HUES48 (cell line): ENCODE data around the gene PAX1.

Experiments used
- H3K27ac ChIP-seq: one replicate; pipeline ENCODE4 v1.7.0; 2013; ENCODE audit warnings: low read depth, low read length, inconsistent platforms
- H3K27me3 ChIP-seq: 2 replicates; pipeline ENCODE4 v1.6.1; 2013; ENCODE audit warnings: mild to moderate bottlenecking, low read length; ENCODE audit not compliant: control insufficient read depth, insufficient read depth
- H3K36me3 ChIP-seq: 2 replicates; pipeline ENCODE4 v1.6.1; 2013; ENCODE audit warnings: low read length; ENCODE audit not compliant: control insufficient read depth, insufficient read depth
- H3K4me1 ChIP-seq: 2 replicates; pipeline ENCODE4 v1.6.1; 2013; ENCODE audit warnings: mild to moderate bottlenecking, low read length; ENCODE audit not compliant: control insufficient read depth, insufficient read depth
- H3K4me3 ChIP-seq: 2 replicates; pipeline ENCODE4 v1.5.1; 2013; ENCODE audit warnings: mild to moderate bottlenecking, low read depth, low read length
- H3K9ac ChIP-seq: 2 replicates; pipeline ENCODE4 v1.6.1; 2013; ENCODE audit warnings: mild to moderate bottlenecking, low read depth, low read length, moderate library complexity
- H3K9me3 ChIP-seq: 2 replicates; pipeline ENCODE4 v1.6.1; 2013; ENCODE audit warnings: low read length; ENCODE audit not compliant: control insufficient read depth, insufficient read depth

PAX1 gene

DNA sequence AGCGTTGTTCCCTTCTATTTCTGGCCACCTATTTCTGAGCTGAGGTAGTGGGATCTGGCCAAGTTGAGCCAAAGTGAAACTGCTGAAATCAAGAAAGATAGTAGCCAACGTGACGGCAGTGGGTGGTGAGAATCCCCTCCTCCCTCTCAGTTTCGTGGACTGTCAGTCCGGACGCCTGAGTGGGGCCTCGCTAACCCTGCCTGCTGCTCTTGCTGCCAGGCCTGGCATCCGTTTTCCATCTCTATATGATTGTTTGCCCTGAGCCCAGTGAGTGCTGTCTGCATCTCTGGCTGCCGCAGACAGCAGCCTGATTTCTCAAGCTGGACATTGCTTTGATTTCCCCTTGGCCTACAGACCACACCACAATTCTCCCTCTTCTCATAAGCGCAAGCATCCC lies 23.5 kb upstream of the PAX1 start:
- Histone ChIP-seq H3K27ac (no peak overlapping the region), H3K4me1 (no peaks in the 10 kb centered on the region), H3K4me3 (no peak overlapping the region), H3K9me3 (no peaks in the 10 kb centered on the region), H3K9ac (no peak overlapping the region), H3K36me3 (no peaks in the 10 kb centered on the region), H3K27me3 (no peaks in the 10 kb centered on the region)

DNA sequence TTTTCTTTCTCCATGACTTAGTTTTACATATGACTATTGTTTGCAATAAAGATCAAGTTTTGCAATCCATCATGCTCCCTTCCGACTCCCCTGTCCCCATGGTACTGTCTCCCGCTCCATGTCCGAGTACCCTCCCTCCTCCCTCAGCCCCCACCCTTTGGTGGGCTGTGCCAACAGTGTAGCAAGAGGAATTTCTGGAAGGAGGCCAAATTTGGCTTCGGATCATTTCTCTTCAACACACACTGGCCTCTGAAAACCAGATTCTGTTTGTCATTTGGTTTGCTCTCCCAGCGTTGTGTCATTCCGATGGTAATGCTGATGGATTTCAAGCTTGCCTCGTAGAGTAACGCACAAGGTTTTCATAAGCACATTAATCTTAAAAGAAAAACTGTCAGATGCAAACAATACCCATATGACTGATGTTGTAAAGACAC lies 22.9 kb upstream of the PAX1 start:
- Histone ChIP-seq H3K36me3 (no peaks in the 10 kb centered on the region), H3K9me3 (no peaks in the 10 kb centered on the region), H3K9ac (no peak overlapping the region), H3K4me3 (no peak overlapping the region), H3K27ac (no peak overlapping the region), H3K27me3 (no peaks in the 10 kb centered on the region), H3K4me1 (no peaks in the 10 kb centered on the region)

DNA sequence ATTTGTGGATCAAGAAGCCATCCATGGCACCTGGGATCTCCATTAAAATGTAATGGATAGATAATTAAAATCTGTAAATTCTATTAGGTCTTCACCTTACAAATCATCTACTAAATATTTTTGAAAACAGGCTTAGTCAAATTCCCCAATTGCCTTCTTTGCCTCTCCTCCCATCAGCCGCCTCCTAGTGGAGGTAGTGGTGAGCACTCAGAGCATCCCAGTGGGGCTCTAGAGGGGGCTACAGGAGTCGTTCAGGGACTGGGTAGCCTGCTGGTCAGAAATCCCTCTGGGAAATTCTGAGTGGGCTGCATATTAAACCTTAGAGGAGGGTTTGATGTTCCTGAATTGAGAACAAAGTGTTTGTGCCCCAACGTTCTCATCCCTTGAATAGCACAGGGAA lies 20.8 kb upstream of the PAX1 start:
- H3K27me3 ChIP-seq: no peaks in the 10 kb centered on the region
- H3K4me1 ChIP-seq: no peaks in the 10 kb centered on the region
- no peaks in the 10 kb centered on the region for H3K36me3 ChIP-seq
- no peak overlapping the region for H3K4me3 ChIP-seq
- H3K9ac ChIP-seq: no peak overlapping the region
- H3K27ac ChIP-seq: no peak overlapping the region
- no peaks in the 10 kb centered on the region for H3K9me3 ChIP-seq

DNA sequence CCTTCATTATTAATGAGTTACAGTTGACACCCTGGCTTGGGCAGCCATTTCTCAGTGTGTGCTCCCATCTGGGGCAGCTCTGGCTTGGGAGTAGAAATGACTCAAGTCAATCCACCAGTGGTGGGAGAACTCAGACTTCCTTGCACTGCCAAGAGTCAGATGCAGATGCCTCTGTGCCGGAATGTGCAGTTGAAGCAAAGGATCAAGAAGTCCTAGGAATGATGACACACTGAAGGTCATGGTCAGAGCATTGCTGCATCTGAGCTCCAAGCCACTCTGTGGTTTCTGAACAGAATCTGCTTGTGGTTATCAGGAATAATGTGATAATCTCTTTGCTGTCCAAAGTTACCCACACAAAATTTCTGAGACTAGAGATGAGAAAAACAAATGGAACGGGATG lies 19.5 kb upstream of the PAX1 start:
- Histone ChIP-seq H3K9ac (no peak overlapping the region), H3K36me3 (no peaks in the 10 kb centered on the region), H3K4me1 (no peaks in the 10 kb centered on the region), H3K27ac (no peak overlapping the region), H3K9me3 (no peaks in the 10 kb centered on the region), H3K4me3 (no peak overlapping the region), H3K27me3 (no peaks in the 10 kb centered on the region)

DNA sequence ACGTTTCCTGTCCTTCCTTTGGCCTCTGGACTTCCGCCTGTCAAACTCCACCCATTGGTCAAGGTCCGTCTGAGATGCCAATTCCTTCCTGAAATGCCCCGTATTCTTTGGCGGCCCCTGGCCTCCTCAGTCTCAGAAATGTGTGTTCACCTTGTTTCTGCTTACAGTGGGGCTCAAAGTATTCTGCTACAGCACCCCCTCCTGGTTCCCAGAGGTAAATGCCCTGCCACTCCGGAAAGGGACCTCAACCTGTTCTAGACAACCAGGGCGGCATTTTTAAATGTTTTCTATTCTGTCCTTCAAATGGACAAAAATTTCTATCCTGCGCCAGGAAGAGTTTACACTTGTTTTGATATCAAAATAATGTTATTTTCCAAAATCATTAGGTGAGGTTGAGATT lies 12.1 kb upstream of the PAX1 start:
- Histone ChIP-seq H3K9me3 (no peaks in the 10 kb centered on the region), H3K27me3 (peaks cover 49% of the 10 kb centered on the region)

DNA sequence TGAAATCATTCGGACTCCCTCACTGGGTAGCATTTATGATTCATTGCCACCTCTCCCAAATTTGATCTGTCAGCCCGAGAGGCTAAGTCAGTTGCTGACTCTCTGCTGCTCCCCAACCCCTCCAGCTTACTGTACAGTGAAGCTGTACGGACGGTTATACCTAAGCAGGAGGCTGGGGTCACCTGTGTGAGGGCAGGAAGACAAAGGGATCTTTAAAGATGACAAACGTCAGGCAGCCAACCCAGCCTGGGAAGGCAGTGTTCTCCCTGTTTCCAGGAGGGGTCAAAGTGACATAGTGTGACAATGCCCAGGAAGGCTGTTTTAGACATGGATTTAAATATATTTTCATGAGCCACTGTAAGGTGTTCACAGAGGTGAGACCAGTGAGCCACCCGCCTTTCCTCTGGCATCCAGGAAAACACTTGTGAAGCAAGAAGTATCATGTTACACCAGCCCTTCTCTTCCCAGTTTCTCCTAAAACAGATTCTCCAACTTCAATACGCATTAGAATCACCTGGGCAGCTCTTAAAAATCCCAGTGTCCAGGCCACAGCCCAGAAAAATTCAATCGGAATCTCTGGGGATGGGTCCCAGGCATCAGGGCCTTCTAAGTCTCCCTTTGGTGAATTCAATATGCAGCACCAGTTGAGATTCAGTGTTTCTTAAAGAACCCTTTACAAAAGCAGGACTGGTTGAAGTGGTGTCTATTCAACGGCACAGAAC lies 6.8 kb upstream of the PAX1 start:
- Histone ChIP-seq H3K27me3 (peaks cover 100% of the 10 kb centered on the region), H3K4me3 (no peak overlapping the region), H3K9ac (no peak overlapping the region), H3K4me1 (peaks cover 15% of the 10 kb centered on the region), H3K36me3 (no peaks in the 10 kb centered on the region), H3K9me3 (no peaks in the 10 kb centered on the region), H3K27ac (no peak overlapping the region)

More for the DNA sequence above, 12.1 kb upstream of the PAX1 start:
- no peaks in the 10 kb centered on the region for H3K36me3 ChIP-seq
- no peak overlapping the region for H3K27ac ChIP-seq
- H3K4me1 ChIP-seq: peaks cover 2% of the 10 kb centered on the region; the same call in 1 of the 2 replicates
- H3K4me3 ChIP-seq: no peak overlapping the region
- H3K9ac ChIP-seq: no peak overlapping the region

DNA sequence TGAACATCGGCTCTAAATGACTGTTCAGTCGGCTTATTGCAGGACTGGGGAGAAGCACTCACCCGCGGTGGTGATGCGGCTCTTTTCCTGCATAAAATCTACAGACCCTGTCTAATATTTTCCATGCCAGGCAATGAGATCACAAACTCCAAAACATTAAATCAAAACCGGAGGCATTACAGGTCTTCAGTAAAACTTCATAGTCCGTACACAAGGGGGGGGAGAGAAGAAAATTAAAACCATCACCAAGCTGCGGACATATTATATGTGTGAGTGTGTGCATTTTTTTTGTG lies 6.3 kb upstream of the PAX1 start:
- no peak overlapping the region for H3K4me3 ChIP-seq
- H3K4me1 ChIP-seq: peaks cover 15% of the 10 kb centered on the region
- no peak overlapping the region for H3K9ac ChIP-seq
- H3K27me3 ChIP-seq: peaks cover 100% of the 10 kb centered on the region
- H3K9me3 ChIP-seq: no peaks in the 10 kb centered on the region
- H3K27ac ChIP-seq: no peak overlapping the region
- no peaks in the 10 kb centered on the region for H3K36me3 ChIP-seq

DNA sequence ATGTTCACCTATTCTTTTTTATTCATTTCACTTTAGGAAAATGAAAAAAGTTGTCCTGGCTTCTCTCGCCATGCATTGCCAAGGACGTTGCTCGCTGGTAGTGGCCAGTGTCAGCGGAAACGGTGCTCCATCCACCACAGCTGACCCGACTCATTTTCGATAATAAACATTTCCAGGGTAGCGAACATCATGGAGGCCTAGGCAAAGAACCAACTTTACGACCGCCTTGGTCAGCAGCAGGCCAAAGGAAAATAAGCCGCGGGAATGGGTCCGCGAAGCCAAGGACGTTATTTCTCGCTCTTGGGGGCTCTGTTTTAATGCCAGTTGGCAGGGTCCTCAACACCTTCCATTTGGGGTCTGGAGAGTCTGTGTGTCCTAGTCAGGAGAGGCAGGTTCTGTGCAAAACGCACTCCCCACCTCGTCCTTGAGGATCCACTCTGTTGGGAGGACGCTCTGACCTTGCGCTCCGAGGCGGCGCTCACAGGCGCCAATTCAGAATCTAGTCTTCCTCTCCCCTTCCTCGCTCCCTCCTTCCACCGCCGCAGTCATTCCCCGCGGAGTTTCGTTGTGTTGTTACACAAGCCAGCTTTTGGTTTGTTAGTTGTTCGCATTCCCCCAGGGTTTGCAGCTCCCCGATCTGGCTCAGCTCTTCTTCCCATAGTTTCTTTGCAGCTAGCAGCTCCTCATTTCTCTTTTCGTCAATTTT lies 4.1 kb upstream of the PAX1 start:
- Histone ChIP-seq H3K9me3 (no peaks in the 10 kb centered on the region), H3K27me3 (peaks cover 100% of the 10 kb centered on the region), H3K9ac (no peak overlapping the region), H3K27ac (no peak overlapping the region), H3K4me1 (peaks cover 20% of the 10 kb centered on the region), H3K36me3 (no peaks in the 10 kb centered on the region), H3K4me3 (peak overlapping the region; percentile 41; the same call in 1 of the 2 replicates)

DNA sequence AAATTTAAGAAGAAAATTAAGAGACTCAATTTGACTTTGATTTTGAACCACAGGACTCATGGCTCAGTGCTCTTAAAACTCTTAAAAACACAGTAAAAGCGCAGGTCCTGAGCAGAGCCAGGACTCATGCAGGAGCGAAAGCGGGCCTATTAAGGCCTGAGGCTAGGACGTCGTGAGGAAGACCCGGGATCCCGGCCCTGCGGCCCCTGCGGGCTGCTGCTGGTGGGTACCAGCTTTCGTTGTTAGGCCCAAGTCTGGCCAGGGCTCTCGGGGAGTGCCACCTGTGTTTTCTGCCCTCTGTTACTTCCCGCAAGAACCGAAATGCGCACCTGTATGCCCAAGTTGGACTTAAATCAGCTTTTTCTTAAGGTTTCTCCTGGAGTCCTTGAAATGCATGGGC lies 3.4 kb upstream of the PAX1 start:
- H3K4me1 ChIP-seq: peaks cover 23% of the 10 kb centered on the region
- peaks cover 100% of the 10 kb centered on the region for H3K27me3 ChIP-seq
- H3K9me3 ChIP-seq: no peaks in the 10 kb centered on the region
- no peak overlapping the region for H3K4me3 ChIP-seq
- no peak overlapping the region for H3K27ac ChIP-seq
- no peak overlapping the region for H3K9ac ChIP-seq
- H3K36me3 ChIP-seq: no peaks in the 10 kb centered on the region

DNA sequence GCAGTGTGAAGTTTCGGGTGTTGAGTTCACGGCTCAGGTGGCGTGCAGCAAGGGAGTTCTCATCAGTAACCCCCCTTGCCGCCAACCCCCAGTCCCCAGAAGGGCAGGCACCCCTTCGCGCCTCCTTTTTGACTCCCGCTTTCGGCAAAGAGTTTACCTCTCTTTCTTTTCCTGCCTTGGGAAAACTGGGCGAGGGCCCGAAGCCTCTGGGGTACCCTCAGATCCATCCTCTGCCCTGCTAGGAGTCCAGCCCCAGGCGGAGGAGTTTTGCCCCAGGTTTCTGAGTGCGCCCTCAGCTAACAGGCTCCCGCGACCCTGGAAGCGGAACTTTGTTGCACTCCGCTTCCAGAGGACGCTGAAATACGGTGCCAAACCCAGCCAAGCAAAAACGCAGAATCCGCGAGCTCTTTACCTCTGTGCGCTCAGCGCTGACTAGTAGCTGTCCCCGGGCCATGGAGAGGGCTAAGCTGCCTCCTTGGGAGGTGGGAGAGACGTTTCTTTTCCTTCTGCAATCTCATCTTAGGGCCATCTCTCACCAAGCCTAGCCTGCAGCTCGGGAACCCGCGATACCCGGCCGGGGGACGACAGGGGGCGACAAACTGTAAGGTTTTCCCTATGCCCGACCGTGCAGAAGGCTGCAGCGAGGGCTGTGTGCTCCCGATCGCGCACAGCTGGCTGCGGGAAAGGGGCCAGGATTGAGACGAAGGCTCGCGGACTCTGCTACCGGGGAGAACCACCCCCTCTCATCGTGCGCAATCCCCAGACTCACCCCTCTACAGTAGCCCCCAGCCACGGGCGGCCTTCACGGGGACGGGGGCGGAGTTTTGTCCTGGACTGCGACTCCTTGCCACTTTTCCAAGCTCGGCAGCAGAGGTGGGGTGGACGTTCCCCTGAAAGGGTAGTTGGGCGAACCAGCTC lies 2.7 kb upstream of the PAX1 start:
- Histone ChIP-seq H3K27me3 (peaks cover 100% of the 10 kb centered on the region), H3K9me3 (no peaks in the 10 kb centered on the region), H3K9ac (no peak overlapping the region)

More for the DNA sequence above, 2.7 kb upstream of the PAX1 start:
- peak overlapping the region; percentile 39; the same call in 1 of the 2 replicates for H3K4me3 ChIP-seq
- H3K36me3 ChIP-seq: no peaks in the 10 kb centered on the region
- H3K27ac ChIP-seq: no peak overlapping the region
- H3K4me1 ChIP-seq: peaks cover 23% of the 10 kb centered on the region
